HG02623 (cell line): ENCODE measurements around the gene TLCD1.
"Not testable (repeated sequence)": the region's sequence is repeated elsewhere in the genome, so short reads cannot be mapped to it uniquely, and the experiment has no call there.

ENCODE experiments used
- ATAC-seq: cut with Tn5 transposase; IDR thresholded peaks from one replicate; pipeline ENCODE4 v1.9.1; 2021; ENCODE audit warnings: moderate library complexity; ENCODE audit not compliant: unreplicated experiment

The TLCD1 gene

GRCh38 chr17:28729950-28730330 is 3.9 kb upstream of the TLCD1 start:
- no peak for ATAC-seq

GRCh38 chr17:28728364-28729200 is 2.5 kb upstream of the TLCD1 start, which contains the start of gene NEK8:
Gene NEK8 (plus strand): TSS chr17:28728788. CDS start chr17:28728814, 26 bp downstream.
- ATAC-seq: peak; percentile 34

- peak; percentile 37 for ATAC-seq
Measured at GRCh38 chr17:28726627-28727491, 826 bp upstream of the TLCD1 start.

GRCh38 chr17:28725660-28726225 is 290 bp downstream of the TLCD1 start:
- ATAC-seq: no peak

GRCh38 chr17:28725166-28725659 is 820 bp downstream of the TLCD1 start:
- no peak for ATAC-seq

- no peak for ATAC-seq
Measured at GRCh38 chr17:28724500-28725165, 1.4 kb downstream of the TLCD1 start.

- not testable (repeated sequence) for ATAC-seq
Measured at GRCh38 chr17:28723836-28724499, 2.1 kb downstream of the TLCD1 start.

GRCh38 chr17:28723159-28723835 is 2.7 kb downstream of the TLCD1 start:
- no peak for ATAC-seq

- no peak for ATAC-seq
Measured at GRCh38 chr17:28722417-28723158, 3.4 kb downstream of the TLCD1 start.

GRCh38 chr17:28720997-28721329 is 5.1 kb downstream of the TLCD1 start:
- not testable (repeated sequence) for ATAC-seq

GRCh38 chr17:28720247-28720996 is 5.6 kb downstream of the TLCD1 start:
- ATAC-seq: no peak

- no peak for ATAC-seq
Measured at GRCh38 chr17:28719021-28719433, 7.0 kb downstream of the TLCD1 start.

GRCh38 chr17:28718333-28719020 is 7.6 kb downstream of the TLCD1 start:
- ATAC-seq: no peak

- ATAC-seq: no peak
Measured at GRCh38 chr17:28717578-28718332, 8.3 kb downstream of the TLCD1 start, which contains the start of gene RAB34. Gene RAB34 (minus strand): TSS chr17:28717868. CDS start chr17:28717266, 602 bp downstream.

GRCh38 chr17:28716740-28717577 is 9.1 kb downstream of the TLCD1 start:
- no peak for ATAC-seq

- no peak for ATAC-seq
Measured at GRCh38 chr17:28715217-28715616, 10.8 kb downstream of the TLCD1 start.
